Activated CD4-positive, alpha-beta T cell treated with anti-CD3 and anti-CD28 coated beads, Interleukin-2, amount 50 U/mL, for 16 hours (primary cell): ENCODE data around the gene ZGLP1.

Experiments
- DNase-seq: peaks from one replicate; pipeline ENCODE4 v3.0.0-alpha.2; 2020

The ZGLP1 gene

GRCh38 chr19:10274589-10274988 lies 35.0 kb downstream of the ZGLP1 start:
- no peak for DNase-seq

- DNase-seq: peak; percentile 46
Observed at GRCh38 chr19:10271543-10272086, 38.0 kb downstream of the ZGLP1 start.

- peak; percentile 90 for DNase-seq
Observed at GRCh38 chr19:10270616-10271394, 38.8 kb downstream of the ZGLP1 start, which contains the start of gene ICAM1. Gene ICAM1, plus strand, starts transcription at chr19:10271120. Its CDS starts 40 bp downstream, at chr19:10271160.

GRCh38 chr19:10270180-10270615 lies 39.4 kb downstream of the ZGLP1 start:
- DNase-seq: peak; percentile 84

DNA sequence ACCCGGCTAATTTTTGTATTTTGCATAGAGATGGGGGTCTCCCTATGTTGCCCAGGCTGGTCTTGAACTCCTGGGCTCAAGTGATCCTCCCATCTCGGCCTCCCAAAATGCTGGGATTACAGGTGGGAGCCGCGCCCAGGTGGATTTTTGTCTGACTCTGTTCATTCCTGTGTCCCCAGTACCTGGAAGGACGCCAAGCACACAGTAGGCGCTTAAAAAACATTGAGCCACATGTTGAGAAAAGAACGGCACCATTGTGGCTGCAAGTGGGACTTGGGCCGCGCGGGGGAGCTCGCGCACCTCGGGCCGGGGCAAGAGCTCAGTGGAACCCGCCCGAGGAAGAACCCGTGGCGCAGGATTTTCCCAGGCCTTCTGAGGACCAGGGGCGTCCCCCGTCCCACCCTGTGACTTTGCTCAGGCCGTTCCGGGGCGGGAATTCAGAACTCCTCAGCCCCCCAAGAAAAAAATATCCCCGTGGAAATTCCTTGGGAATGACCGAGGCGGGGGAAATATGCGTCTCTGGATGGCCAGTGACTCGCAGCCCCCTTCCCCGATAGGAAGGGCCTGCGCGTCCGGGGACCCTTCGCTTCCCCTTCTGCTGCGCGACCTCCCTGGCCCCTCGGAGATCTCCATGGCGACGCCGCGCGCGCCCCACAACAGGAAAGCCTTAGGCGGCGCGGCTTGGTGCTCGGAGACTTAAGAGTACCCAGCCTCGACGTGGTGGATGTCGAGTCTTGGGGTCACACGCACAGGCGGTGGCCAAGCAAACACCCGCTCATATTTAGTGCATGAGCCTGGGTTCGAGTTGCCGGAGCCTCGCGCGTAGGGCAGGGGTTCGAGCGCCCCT lies 40.1 kb downstream of the ZGLP1 start:
- peak; percentile 91 for DNase-seq

- DNase-seq: no peak
Observed at GRCh38 chr19:10268071-10268470, 41.5 kb downstream of the ZGLP1 start.

- no peak for DNase-seq
Observed at GRCh38 chr19:10266706-10267105, 42.9 kb downstream of the ZGLP1 start.

GRCh38 chr19:10262771-10263170 lies 46.8 kb downstream of the ZGLP1 start:
- DNase-seq: no peak

DNA sequence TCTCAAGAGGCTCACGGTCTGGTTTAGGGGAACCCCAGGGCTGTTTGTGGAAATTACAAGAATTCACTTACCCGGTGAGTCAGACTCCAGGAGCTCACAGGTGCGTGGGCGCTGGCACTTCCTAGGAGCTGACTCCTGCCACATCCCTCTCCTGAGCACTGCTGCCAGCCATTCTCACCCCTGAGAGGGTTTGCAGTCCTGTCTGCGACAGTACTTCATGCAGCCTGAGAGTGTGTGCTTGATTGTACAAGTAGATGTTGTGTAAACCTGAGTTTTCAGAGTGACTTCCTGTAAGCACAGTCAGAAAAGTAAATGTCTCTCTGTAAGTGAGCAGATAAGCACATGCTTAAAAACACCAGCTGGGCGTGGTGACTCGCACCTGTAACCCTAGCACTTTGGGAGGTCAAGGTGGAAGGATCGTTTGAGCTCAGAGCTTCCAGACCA lies 49.5 kb downstream of the ZGLP1 start:
- peak; percentile 71 for DNase-seq

- peak; percentile 94 for DNase-seq
Observed at GRCh38 chr19:10259162-10259905, 50.3 kb downstream of the ZGLP1 start.

GRCh38 chr19:10258080-10258710 lies 51.4 kb downstream of the ZGLP1 start:
- DNase-seq: no peak

DNA sequence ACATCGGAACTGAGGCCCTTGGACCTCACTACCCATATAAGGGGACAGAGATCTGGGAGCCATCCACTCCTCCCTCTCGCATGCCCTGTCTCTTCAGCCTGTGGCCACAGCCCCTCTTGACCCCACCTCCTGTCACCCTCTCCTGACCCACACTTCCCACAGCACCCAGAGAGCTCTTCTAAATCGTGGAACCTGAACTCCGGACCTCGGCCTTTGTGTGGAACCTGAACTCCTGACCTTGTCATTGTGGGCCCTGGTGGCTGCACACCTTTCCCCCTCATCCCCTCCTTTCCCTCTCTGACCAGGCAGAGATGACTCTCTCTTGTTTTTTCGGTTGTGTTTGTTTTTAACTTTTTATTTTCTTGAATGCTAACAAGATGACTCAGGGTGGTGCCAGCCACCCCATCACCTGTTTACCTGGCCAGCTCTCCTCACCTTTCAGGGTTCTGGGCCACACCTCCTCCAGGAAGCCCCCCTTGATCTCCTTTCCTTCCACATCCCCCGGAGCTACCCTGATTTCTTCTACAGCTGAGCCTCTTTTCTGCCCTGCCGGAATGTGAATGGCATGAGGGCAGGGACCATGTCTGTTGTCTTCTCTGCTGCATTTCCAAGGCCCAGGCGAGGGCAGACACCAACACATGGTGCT lies 52.5 kb downstream of the ZGLP1 start:
- no peak for DNase-seq

DNA sequence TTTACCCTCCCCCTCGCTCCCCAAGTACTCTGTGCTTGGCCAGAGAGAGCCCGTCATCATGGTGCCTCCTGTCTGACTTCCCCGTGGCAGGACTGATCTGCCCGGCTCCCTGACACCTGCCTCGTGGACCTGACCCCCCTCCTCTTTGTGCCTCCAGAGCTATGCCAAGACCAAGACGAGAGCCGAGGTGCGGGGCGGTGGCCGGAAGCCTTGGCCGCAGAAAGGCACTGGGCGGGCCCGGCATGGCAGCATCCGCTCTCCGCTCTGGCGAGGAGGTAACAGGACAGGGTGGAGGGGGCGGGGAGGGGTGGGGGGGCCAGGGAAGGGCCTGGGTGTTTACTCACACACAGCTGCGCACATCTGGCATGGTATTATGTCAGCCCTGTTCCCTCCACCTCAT lies 53.1 kb downstream of the ZGLP1 start:
- no peak for DNase-seq

DNA sequence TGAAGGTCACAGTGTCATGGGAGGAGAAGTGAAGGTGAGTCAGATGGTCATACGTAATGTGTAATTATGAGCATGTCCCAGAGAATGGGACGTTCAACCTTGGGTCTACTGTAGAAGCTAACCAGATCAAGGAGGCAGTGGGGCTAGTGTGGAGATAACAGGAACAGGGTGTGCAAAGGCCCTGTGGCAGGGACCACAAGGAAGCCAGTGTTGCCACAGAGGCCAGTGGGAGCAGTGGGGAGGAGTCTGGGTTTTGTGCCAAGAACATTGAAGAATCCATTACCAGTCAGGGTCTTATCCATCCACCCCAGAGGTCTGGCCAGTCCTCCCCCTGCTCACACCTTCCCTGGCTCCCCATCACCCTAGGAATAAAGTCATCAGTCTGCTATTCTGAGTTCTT lies 54.3 kb downstream of the ZGLP1 start:
- DNase-seq: no peak
